Measurements from ENCODE around the gene STH. TPM values are rescaled to one million over a fixed set of nuclear protein-coding genes. Genes with fewer than 3 reads are reported as not detected.

Gene STH
- total RNA-seq, 2 experiments from 2014 or later, result not detected

DNA sequence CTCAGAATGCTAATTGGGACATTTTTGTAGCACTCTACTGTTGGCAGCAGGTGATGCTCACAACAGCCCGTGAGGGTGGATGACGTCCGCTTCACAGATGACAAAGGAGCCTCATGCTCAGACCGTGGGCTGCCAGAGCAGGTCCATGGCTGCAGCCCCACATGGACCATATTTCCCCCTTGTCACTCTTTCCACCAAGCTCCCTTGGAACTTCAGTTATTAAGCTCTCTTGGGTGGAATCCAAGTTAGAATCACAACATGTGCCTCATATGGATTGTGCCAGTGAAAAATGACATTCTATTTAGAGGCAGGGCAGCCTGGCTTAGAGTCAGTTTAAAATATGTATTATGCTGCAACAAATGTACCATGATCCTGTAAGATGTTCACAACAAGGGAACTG is 33.2 kb upstream of the STH start:
- intact Hi-C loops (cut with DNase I, micrococcal nuclease), result no loop called here
- H3K4me3 Mint-ChIP-seq, result no peak overlapping the region
- DNase-seq (no peak), ATAC-seq (ENCODE audit: poor library complexity) (no peak)
- Histone ChIP-seq H3K4me3 (ENCODE audit: low read length) (no peak overlapping the region), H3K9me3 (ENCODE audit: control insufficient read depth in 1 of 2, insufficient read depth in 1 of 2, low read length in 2 of 2) (no peaks in the 10 kb centered on the region), H3K27ac (ENCODE audit: low read depth in 1 of 2, low read length in 2 of 2) (no peak overlapping the region), H3K36me3 (ENCODE audit: insufficient read depth, low read length) (no peaks in the 10 kb centered on the region), H3K27me3 (ENCODE audit: control insufficient read depth in 1 of 2, insufficient read depth in 2 of 2, low read length in 2 of 2) (peaks cover 0 to 3% of the 10 kb centered on the region in 2 experiments), H3K4me1 (ENCODE audit: insufficient read depth, low read length) (no peaks in the 10 kb centered on the region)
- no peak overlapping the region for H3K27ac Mint-ChIP-seq
- H3K27me3 Mint-ChIP-seq, result peaks cover 26% of the 10 kb centered on the region
- CTCF ChIA-PET, result no interaction called here
- no peaks in the 10 kb centered on the region for H3K36me3 Mint-ChIP-seq (ENCODE audit: low read depth)
- no peaks in the 10 kb centered on the region for H3K4me1 Mint-ChIP-seq (ENCODE audit: low read depth)
- H3K9me3 Mint-ChIP-seq, result no peaks in the 10 kb centered on the region
- TF ChIP-seq, protein P1, sequence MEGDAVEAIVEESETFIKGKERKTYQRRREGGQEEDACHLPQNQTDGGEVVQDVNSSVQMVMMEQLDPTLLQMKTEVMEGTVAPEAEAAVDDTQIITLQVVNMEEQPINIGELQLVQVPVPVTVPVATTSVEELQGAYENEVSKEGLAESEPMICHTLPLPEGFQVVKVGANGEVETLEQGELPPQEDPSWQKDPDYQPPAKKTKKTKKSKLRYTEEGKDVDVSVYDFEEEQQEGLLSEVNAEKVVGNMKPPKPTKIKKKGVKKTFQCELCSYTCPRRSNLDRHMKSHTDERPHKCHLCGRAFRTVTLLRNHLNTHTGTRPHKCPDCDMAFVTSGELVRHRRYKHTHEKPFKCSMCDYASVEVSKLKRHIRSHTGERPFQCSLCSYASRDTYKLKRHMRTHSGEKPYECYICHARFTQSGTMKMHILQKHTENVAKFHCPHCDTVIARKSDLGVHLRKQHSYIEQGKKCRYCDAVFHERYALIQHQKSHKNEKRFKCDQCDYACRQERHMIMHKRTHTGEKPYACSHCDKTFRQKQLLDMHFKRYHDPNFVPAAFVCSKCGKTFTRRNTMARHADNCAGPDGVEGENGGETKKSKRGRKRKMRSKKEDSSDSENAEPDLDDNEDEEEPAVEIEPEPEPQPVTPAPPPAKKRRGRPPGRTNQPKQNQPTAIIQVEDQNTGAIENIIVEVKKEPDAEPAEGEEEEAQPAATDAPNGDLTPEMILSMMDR (IDR thresholded peaks at IDR 0.05), result no peak
- POLR2A ChIA-PET, result no interaction called here

DNA sequence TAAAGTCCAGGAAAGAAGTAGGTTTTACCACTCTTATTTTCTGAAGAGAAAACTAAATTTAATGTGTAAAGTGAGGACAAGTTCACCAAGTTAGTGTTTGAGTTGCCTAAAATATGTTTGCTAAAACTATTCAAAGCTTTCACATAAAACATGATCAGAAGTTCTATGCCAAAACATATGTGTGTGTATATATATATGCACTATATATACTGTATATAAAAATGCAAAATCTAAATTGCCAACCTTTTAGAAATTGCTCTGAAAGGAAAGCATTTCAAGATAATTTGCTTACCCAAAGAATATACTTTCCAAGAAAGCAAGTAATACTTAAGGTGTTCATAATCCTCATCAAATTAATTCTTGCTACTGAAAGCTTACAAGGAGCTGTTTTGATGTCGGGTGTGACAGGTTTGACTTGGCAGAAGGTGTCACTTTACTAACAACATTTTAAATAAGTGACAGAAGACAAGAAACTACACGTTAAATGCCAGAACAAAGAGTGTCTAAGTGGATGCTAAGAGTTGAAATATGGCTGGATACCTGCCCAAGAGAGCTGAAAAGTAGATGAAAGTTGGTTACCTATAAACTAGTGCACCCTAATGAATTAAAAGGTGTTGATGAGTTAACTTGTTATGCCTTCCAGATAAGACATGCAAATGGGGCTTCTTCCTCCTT is 32.3 kb upstream of the STH start:
- H3K9me3 ChIP-seq (ENCODE audit: control insufficient read depth in 1 of 2, insufficient read depth in 1 of 2, low read length in 2 of 2), result peaks cover 0 to under 1% of the 10 kb centered on the region in 2 experiments
- no peak overlapping the region for H3K4me3 ChIP-seq (ENCODE audit: low read length)
- ChIA-PET POLR2A (no interaction called here), CTCF (no interaction called here)
- H3K27ac ChIP-seq (ENCODE audit: low read depth in 1 of 2, low read length in 2 of 2), result no peak overlapping the region
- H3K4me1 ChIP-seq (ENCODE audit: insufficient read depth, low read length), result no peaks in the 10 kb centered on the region
- H3K27me3 Mint-ChIP-seq, result peaks cover 28% of the 10 kb centered on the region
- peaks cover 0 to 3% of the 10 kb centered on the region in 2 experiments for H3K27me3 ChIP-seq (ENCODE audit: control insufficient read depth in 1 of 2, insufficient read depth in 2 of 2, low read length in 2 of 2)
- intact Hi-C loops (cut with DNase I, micrococcal nuclease), result no loop called here
- ATAC-seq (ENCODE audit: poor library complexity), result no peak
- no peak for DNase-seq
- H3K4me3 Mint-ChIP-seq, result no peak overlapping the region
- no peaks in the 10 kb centered on the region for H3K4me1 Mint-ChIP-seq (ENCODE audit: low read depth)
- H3K27ac Mint-ChIP-seq, result no peak overlapping the region
- H3K36me3 Mint-ChIP-seq (ENCODE audit: low read depth), result no peaks in the 10 kb centered on the region
- no peaks in the 10 kb centered on the region for H3K9me3 Mint-ChIP-seq
- TF ChIP-seq, protein P1 (IDR thresholded peaks at IDR 0.05), result no peak
- H3K36me3 ChIP-seq (ENCODE audit: insufficient read depth, low read length), result no peaks in the 10 kb centered on the region

DNA sequence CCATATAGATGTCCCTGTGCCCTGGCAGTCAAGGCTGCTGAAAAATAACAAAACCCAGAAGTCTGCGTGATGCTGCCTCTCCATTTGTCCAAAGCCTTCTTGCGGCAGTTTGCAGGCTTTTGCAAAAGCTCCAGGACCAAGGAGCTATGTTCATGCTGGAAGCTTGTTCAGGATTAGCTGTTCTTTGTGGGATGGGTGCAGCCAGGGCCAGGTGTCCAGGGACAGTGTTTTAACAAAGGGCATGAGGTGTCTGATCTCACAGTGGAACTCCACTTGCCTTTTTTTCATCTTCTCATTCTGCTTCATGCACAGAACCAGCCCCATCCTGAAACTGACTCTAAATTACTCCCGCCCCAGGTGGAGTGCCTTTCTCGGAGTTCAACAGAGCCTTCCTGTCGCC is 31.7 kb upstream of the STH start:
- intact Hi-C loops (cut with DNase I, micrococcal nuclease), result no loop called here
- Mint-ChIP-seq H3K4me1 (ENCODE audit: low read depth) (no peaks in the 10 kb centered on the region), H3K4me3 (no peak overlapping the region), H3K9me3 (no peaks in the 10 kb centered on the region), H3K27ac (no peak overlapping the region), H3K27me3 (peaks cover 28% of the 10 kb centered on the region), H3K36me3 (ENCODE audit: low read depth) (no peaks in the 10 kb centered on the region)
- ATAC-seq (ENCODE audit: poor library complexity) (no peak), DNase-seq (no peak)
- H3K4me3 ChIP-seq (ENCODE audit: low read length), result no peak overlapping the region
- CTCF ChIA-PET, result no interaction called here
- H3K9me3 ChIP-seq (ENCODE audit: control insufficient read depth in 1 of 2, insufficient read depth in 1 of 2, low read length in 2 of 2), result peaks cover 0 to 7% of the 10 kb centered on the region in 2 experiments
- H3K27ac ChIP-seq (ENCODE audit: low read depth in 1 of 2, low read length in 2 of 2), result no peak overlapping the region
- H3K4me1 ChIP-seq (ENCODE audit: insufficient read depth, low read length), result no peaks in the 10 kb centered on the region
- TF ChIP-seq, protein P1 (IDR thresholded peaks at IDR 0.05), result no peak
- POLR2A ChIA-PET, result no interaction called here
- peaks cover 0 to 3% of the 10 kb centered on the region in 2 experiments for H3K27me3 ChIP-seq (ENCODE audit: control insufficient read depth in 1 of 2, insufficient read depth in 2 of 2, low read length in 2 of 2)
- no peaks in the 10 kb centered on the region for H3K36me3 ChIP-seq (ENCODE audit: insufficient read depth, low read length)
